GM15510 (cell line): ENCODE data around the gene MYT1.

ENCODE experiments used
- POLR2A ChIP-seq: IDR thresholded peaks from 3 replicates; pipeline ENCODE4 v1.6.1; 2011; ENCODE audit warnings: borderline replicate concordance; ENCODE audit not compliant: insufficient read length; ENCODE audit errors: extremely low read depth

Gene MYT1

DNA sequence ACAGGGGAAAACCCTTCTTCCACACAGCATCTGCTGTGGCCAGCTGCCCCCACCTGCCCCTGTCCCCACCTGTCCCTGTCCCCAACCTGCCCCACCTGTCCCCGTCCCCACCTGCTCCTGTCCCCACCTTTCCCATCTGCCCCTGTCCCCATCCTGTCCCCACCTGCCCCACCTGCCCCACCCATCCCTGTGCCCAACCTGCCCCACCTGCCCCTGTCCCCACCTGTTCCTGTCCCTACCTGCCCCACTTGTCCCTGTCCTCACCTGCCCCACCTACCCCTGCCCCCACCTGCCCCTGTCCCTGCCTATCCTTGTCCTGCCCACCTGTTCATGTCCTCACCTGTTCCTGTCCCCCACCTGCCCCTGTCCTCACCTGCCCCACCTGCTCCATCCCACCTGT is 6.4 kb upstream of the MYT1 start:
- TF ChIP-seq POLR2A = no peak

DNA sequence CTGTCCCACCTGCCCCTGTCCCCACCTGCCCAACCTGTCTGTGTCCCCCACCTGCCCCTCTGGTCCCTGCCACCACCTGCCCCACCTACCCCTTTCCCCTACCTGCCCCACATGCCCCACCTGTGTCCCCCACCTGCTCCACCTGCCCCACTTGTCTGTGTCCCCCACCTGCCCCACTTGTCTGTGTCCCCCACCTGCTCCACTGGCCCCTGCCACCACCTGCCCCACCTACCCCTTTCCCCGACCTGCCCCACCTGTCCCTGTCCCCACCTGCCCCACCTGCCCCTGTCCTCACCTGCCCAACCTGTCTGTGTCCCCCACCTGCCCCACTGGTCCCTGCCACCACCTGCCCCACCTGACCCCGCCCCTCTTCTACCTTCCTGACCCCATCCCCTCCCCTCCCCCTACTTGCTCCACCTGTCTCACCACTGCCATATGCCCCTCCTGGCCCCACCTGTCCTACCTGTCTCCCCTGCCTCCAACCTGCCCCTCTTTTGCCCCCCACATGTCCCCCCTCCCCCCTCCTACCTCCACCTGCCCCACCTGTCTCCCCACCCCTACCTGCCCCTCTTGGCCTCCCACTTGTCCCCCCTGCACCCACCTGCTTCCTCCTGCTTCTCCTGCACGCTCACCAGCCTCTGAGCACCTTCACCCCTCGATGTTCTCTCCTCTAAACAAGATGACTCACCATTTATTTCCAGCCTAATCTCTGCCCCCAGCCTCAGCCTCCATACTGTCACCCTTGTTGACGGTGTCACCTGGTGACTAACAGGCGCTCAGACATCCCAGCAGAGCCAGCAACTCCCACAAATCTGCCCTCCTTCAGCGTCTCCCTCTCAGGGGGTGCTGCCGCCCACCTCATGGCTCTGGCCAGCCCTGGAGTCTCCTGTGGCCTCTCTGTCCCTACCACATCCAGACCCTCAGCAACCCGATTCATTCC is 5.6 kb upstream of the MYT1 start:
- TF ChIP-seq POLR2A = no peak

DNA sequence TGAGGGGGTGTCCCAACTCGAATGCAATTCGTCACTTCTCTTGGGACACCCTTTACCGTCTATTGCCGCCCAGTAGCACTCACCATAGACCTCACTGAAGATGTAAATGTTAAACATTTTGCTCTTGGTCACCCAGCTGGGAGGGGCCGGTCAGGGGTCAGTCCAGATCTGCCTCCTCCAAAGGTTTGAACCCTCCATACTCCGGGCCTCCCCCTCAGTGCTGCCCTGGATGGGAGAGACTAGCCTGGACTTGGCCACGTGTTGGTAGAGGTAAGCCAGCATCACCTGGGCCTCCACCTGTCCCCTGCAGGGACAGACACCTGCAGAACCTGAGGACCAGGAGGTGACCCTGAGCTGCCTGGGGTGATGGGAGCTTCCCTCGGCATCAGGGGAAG is 5.0 kb upstream of the MYT1 start:
- TF ChIP-seq POLR2A = no peak

DNA sequence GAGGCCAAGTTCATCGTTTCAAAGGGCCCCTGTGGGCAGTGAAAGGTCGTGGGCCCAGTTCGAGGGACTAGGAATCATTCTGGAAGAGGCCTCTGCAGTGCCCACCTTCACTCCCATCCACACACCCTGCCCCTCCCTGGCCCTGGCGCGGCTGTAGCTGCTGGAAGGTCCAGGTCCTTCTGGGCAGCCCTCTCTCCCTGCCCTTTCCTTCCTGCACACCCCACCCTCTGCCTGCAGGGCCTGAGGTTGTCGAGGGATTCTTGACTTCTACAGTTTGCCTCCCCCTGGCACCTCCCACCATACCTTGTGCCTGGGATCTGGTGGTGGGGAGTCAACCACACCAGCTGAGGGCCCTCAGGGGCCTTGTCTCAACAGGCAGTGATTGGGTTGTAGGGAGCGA is 4.5 kb upstream of the MYT1 start:
- no peak for TF ChIP-seq POLR2A

- TF ChIP-seq POLR2A = no peak
These were observed 4.1 kb upstream of the MYT1 start for GRCh38 chr20:64160118-64160517.

DNA sequence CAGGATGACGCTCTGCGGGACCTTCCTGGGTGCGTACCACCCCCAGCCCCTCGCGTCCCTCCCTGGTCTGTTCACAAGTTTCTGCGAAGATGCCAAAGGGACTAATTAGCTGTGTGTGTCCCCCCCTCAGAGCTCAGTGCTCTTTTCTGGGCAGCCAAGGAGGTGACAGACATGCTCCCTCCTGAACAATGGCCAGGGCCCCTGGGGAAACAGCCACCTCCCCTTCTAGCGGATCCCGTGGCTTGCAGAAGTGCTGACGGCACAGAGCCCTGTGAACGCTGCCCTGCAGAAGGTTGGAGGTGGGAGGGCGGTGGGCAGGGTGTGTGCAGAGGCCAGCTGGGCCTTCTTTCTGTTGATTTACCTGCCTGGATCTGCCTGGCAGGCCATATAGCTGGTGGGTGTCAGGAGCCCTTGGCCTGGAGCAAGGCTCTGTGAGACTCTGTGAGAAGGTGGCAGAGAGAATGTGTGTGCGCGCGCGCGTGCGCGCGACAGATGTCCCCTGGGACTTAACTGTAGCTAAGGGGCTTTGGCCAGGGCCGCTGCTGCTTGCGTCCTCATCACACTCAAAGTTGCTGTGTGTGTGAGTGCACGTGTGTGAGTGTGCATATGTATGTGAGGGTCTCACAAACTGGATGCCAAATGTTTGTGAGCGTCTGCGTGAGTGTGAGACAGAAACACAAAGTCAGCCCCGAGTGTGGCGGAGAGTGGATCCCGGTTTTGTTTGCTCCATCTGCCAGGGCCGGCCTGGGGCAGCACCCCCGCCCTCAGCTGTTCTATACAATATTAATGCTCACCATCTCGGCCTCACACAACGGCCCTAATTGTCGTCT is 3.5 kb upstream of the MYT1 start:
- no peak for TF ChIP-seq POLR2A

DNA sequence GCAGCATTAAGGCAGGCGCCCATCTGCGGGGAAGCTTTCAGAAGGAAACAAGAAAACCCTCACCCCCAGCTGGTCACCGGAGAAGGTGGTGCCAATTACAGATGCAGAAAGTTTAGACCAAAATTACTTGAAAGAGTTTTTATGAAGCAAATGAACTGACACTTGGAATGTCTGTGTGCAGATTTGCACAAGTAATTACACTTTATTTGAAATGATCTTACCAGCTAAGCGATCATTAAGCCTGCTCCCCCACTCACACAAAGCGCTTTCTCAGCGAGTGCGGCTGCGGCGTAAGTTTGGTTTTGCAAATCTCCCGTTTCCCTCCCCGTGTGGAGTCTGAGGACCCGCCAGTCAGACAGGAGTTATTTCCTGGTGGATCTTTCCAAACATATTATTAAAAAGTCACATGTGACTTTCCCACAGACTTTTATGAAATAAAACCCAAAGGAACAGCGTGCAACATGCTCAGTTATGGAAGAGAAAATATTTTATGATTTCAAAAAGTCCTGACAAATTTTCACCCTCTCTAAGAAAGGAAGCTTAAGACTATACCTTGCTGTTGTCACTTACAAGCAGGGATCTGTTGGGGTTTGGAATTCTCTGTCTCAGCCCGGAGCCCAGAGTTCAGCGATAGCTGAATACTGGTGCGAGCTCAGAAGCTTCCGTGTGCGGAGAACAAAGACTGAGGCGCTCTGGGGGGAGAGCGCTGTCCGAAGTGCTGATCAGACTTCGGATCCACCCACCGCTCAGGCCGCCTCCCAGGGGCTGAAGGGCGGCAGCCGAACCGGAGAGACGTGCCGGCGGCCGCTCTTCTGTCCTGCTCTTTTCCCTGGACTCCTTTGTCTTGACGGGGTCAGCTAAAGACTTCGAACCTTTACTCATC is 2.7 kb upstream of the MYT1 start:
- no peak for TF ChIP-seq POLR2A

- no peak for TF ChIP-seq POLR2A
These were observed 1.9 kb upstream of the MYT1 start for GRCh38 chr20:64162239-64162910.

DNA sequence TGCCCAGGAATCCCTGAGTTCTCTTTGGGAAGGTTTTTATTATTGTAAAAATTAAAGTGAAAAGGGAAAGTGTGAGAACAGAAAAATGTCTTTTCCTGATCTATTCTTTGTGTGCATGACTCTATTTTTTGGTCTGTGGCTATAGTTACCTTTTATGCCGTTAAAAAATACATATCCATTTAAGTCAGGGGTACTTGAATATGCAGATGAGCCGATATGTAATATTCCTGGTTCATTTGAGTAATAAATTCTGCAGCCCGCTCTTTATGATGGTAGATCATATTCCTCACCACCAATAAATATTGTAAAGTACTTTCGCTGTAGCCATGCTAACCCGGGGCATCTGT is 503 bp upstream of the MYT1 start:
- TF ChIP-seq POLR2A = no peak

- TF ChIP-seq POLR2A = no peak
These were observed 1.8 kb downstream of the MYT1 start for GRCh38 chr20:64165866-64166600.

DNA sequence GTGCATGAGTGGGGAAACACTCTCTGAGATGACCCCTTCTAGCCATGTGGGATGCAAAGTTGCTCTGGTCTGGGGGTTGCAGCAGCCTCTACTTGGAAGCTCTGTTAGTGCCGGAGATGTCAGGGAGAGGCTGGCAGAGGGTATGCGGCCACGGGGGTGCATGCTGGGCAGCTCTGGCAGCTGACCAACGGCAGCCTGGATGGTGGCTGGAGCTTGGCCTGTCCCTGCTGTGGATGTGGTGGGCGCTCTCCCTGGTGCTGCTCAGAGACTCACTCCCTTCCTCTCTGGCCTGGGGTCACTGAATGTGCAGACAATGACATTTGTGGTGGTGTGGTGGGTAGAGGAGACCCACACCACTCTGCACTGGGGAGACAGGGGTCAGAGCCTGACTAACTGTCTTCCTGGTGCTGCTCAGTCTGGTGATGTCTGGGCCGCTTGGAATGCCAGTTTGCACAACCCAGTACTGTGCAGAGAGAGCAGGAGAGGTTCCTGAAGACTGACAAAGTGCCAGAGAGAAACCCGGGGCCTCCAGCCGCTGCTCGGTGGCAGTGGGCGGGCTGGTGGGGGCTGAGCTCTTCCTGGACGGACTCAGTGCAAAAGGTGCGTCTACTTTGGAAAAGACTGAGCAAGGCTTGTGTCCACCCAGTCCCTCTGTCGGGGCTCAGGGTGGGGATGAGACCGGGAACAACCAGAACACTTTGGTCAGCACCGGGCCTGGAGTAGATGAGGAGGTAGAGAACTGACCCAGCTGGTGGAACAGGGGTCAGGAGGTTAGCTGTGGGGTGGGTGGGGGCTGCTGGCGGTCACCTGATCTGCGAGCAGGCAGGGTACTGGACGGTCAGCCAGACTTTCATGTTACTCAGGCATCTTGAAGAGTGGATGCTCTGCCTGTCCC is 2.7 kb downstream of the MYT1 start:
- TF ChIP-seq POLR2A = no peak

DNA sequence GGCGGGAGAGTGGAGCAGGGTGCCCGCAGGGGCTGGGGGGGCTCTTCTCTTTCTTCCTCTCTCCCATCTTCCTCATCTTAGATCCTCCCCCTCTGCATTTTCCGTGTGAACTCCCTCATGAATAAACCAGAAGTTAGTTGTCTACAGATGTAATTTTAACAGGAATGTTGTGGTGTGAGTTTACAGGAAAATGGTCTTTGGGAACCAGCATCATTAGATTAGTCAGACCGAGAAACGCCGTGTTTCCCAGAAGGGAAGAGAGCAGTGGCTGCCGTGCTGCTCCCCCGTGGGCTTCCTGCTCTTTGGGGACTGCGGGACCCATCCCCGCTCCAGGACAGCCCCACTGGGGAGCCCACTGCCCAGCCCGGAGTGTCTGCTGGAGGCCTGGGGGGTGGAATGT is 3.4 kb downstream of the MYT1 start:
- TF ChIP-seq POLR2A = no peak
